A549 (cell line): ENCODE data around the gene RILPL1.

Experiments
- BCL3 ChIP-seq: fragments of >200 bp; sonication (Bioruptor Twin); formaldehyde crosslinking; IDR thresholded peaks from 3 replicates; pipeline ENCODE4 v1.6.1; 2016
- CHD4 ChIP-seq: fragments of 200-600 bp; sonication (generic); IDR thresholded peaks from 2 replicates; pipeline ENCODE4 v1.6.1; 2016; ENCODE audit warnings: antibody characterized with exemption, mild to moderate bottlenecking, borderline replicate concordance
- KDM1A ChIP-seq: fragments of 200-600 bp; sonication (generic); IDR thresholded peaks from 2 replicates; pipeline ENCODE4 v1.6.1; 2016; ENCODE audit warnings: low read depth, mild to moderate bottlenecking
- MAX ChIP-seq: IDR thresholded peaks from 2 replicates; pipeline ENCODE4 v1.6.1; 2012
- TP53 ChIP-seq: fragments of 250-450 bp; sonication (Bioruptor Pico); IDR thresholded peaks from 2 replicates; pipeline ENCODE4 v1.5.0; 2021; ENCODE audit warnings: mild to moderate bottlenecking, moderate library complexity
- TF ChIP-seq, protein P1 (sequence below): fragments of >200 bp; sonication (Bioruptor Twin); formaldehyde crosslinking; IDR thresholded peaks from 3 replicates; pipeline ENCODE4 v1.5.1; 2016

GRCh38 chr12:123472438-123472849 is 61.1 kb downstream of the RILPL1 start:
- no peak for TF ChIP-seq TP53 (CRISPR knock-in tag)
- TF ChIP-seq CHD4: no peak
- no peak for TF ChIP-seq MAX
- TF ChIP-seq KDM1A: no peak
- TF ChIP-seq, protein P1, sequence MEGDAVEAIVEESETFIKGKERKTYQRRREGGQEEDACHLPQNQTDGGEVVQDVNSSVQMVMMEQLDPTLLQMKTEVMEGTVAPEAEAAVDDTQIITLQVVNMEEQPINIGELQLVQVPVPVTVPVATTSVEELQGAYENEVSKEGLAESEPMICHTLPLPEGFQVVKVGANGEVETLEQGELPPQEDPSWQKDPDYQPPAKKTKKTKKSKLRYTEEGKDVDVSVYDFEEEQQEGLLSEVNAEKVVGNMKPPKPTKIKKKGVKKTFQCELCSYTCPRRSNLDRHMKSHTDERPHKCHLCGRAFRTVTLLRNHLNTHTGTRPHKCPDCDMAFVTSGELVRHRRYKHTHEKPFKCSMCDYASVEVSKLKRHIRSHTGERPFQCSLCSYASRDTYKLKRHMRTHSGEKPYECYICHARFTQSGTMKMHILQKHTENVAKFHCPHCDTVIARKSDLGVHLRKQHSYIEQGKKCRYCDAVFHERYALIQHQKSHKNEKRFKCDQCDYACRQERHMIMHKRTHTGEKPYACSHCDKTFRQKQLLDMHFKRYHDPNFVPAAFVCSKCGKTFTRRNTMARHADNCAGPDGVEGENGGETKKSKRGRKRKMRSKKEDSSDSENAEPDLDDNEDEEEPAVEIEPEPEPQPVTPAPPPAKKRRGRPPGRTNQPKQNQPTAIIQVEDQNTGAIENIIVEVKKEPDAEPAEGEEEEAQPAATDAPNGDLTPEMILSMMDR: no peak
- TF ChIP-seq BCL3: no peak
